Measurements from ENCODE around the gene ACSL3. TPM values are rescaled to one million over a fixed set of nuclear protein-coding genes. Genes with fewer than 3 reads are reported as not detected.

Gene ACSL3
- total RNA-seq, 2 donors from 2014 or later: 116 to 162 TPM

DNA sequence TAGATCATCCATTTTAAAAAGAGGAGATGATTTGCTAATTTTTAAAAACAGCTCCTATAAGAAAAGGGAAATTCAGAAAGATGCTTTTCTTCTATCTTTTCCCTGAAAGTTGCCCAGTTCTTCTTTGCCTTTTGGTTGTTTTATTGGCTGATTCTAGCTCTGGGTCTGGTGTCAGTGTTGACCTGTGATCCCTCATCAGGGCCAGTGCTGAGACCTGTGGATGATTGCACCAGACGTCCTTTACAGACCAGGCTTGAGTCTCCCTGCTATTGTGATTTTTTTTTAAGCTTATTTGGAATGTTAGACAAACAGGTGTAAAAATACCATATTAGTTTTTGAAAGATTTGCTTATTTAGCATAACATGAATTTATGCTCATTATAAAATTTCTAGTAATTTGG, 88.2 kb downstream of the ACSL3 start:
- Histone ChIP-seq H3K4me3 (no peak overlapping the region), H3K36me3 (no peaks in the 10 kb centered on the region), H3K27ac (no peak overlapping the region), H3K9me3 (no peaks in the 10 kb centered on the region), H3K9ac (ENCODE audit: low read depth in 2 of 2, low read length in 2 of 2) (no peak overlapping the region), H3K27me3 (no peaks in the 10 kb centered on the region), H3K4me1 (no peaks in the 10 kb centered on the region)
- no peak for DNase-seq
- intact Hi-C loops (cut with DNase I): no loop called here
- TF ChIP-seq, protein P1, sequence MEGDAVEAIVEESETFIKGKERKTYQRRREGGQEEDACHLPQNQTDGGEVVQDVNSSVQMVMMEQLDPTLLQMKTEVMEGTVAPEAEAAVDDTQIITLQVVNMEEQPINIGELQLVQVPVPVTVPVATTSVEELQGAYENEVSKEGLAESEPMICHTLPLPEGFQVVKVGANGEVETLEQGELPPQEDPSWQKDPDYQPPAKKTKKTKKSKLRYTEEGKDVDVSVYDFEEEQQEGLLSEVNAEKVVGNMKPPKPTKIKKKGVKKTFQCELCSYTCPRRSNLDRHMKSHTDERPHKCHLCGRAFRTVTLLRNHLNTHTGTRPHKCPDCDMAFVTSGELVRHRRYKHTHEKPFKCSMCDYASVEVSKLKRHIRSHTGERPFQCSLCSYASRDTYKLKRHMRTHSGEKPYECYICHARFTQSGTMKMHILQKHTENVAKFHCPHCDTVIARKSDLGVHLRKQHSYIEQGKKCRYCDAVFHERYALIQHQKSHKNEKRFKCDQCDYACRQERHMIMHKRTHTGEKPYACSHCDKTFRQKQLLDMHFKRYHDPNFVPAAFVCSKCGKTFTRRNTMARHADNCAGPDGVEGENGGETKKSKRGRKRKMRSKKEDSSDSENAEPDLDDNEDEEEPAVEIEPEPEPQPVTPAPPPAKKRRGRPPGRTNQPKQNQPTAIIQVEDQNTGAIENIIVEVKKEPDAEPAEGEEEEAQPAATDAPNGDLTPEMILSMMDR (IDR thresholded peaks at IDR 0.05): no peak

DNA sequence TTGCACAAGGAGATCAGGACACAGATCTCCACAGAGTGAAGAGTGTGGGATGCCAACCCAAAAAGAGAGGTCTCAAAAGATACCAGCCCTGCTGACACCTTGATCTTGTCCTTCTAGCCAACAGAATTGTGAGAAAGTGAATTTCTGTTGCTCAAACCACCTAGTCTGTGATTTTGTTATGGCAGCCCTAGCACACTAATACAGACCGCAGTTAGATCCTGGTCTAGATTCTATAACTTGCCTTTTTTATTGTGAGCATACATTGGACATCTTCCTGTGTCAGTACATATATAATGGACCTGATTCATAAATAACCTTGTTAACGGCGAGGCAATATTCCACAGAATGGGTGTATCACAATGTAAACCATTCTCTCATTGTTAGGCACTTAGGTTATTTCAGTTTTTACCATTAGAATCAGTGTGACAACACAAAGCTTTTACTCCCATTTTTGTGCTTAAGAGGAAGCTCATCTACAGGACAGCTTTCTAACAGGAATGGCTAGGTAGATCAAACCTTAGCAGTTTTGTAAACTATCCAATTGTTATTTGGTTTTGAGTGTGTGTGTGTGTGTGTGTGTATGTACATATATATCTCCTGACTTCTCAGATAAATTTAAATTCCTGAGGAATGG, 89.0 kb downstream of the ACSL3 start:
- Histone ChIP-seq H3K4me1 (no peaks in the 10 kb centered on the region), H3K36me3 (no peaks in the 10 kb centered on the region), H3K4me3 (no peak overlapping the region), H3K9ac (ENCODE audit: low read depth in 2 of 2, low read length in 2 of 2) (no peak overlapping the region), H3K27me3 (no peaks in the 10 kb centered on the region), H3K9me3 (no peaks in the 10 kb centered on the region), H3K27ac (no peak overlapping the region)
- TF ChIP-seq, protein P1 (IDR thresholded peaks at IDR 0.05): no peak
- intact Hi-C loops (cut with DNase I): no loop called here
- DNase-seq: no peak

DNA sequence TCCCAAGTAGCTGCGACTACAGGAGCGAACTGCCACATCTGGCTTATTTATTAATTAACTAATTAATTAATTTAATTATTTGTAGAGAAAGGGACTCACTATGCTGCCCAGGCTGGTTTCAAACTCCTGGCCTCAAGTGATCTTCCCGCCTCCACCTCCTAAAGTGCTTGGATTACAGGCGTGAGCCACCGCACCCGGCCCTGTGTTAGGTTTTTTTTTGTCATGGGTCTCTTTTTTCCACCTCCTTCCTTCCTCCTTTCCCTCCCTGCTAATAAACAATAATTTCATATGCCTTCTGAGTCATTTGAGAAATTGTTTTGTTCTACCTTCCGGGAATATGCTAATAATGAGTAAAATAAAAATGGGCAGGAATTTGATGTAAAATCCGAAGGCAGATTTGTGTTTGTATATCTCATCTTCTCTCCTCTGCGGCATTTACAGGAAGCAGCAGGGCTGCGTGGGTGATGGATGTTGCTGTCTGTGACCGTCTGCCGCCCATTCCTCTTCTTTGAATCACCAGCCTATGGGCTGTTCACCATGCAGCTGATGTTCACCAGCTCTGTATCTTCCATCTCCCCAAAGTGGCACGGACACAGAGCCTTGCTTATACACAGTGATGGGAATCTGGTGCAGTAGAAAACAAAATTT, 89.9 kb downstream of the ACSL3 start:
- DNase-seq: no peak
- intact Hi-C loops (cut with DNase I): no loop called here
- Histone ChIP-seq H3K9ac (ENCODE audit: low read depth in 2 of 2, low read length in 2 of 2) (no peak overlapping the region), H3K9me3 (no peaks in the 10 kb centered on the region), H3K27me3 (no peaks in the 10 kb centered on the region), H3K4me3 (no peak overlapping the region), H3K4me1 (no peaks in the 10 kb centered on the region), H3K36me3 (no peaks in the 10 kb centered on the region), H3K27ac (no peak overlapping the region)
- TF ChIP-seq, protein P1 (IDR thresholded peaks at IDR 0.05): no peak

DNA sequence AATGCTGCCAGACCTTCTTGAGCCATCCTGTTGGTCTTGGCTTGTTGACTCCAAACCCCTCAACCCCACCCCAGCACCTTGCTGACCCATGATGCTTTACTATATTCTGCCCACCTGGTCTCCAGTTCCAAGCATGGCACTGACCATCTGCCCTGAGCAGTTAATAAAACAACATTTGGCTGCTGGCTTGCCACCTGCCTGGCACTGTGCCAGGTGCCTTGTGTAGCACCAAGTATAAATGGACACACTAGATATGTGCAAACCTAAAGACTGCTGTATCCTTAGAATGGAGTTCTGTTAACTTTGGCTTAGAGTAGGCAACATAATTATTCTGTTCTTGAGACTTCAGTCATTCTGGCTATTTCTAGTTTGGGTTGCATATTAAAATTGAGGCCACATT, 91.4 kb downstream of the ACSL3 start:
- TF ChIP-seq, protein P1 (IDR thresholded peaks at IDR 0.05): no peak
- intact Hi-C loops (cut with DNase I): no loop called here
- H3K4me1 ChIP-seq: no peaks in the 10 kb centered on the region
- no peak overlapping the region for H3K27ac ChIP-seq
- H3K9ac ChIP-seq (ENCODE audit: low read depth in 2 of 2, low read length in 2 of 2): no peak overlapping the region
- H3K36me3 ChIP-seq: no peaks in the 10 kb centered on the region
- no peaks in the 10 kb centered on the region for H3K27me3 ChIP-seq
- no peak for DNase-seq
- H3K9me3 ChIP-seq: no peaks in the 10 kb centered on the region
- H3K4me3 ChIP-seq: no peak overlapping the region

DNA sequence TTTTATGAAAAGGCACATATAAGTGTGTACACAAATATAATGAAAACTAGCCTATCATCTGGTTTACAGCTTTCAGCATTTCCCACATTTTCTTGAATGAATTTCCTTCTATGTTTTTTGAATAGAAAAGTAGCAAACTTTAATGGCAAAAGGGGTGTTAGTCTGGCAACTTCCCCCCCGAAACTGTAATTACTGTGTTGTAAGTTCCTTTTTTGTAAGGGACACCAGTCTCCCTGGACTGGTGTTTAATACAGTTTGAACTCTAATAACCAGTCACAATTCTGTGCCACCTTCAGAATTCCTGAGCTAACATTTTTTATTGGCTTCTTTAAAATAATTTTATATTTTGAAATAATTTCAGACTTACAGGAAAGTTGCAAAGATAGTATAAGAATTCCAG, 94.2 kb downstream of the ACSL3 start:
- H3K36me3 ChIP-seq: no peaks in the 10 kb centered on the region
- no peak for DNase-seq
- no peaks in the 10 kb centered on the region for H3K9me3 ChIP-seq
- no peaks in the 10 kb centered on the region for H3K27me3 ChIP-seq
- H3K27ac ChIP-seq: no peak overlapping the region
- intact Hi-C loops (cut with DNase I): no loop called here
- no peak overlapping the region for H3K9ac ChIP-seq (ENCODE audit: low read depth in 2 of 2, low read length in 2 of 2)
- TF ChIP-seq, protein P1 (IDR thresholded peaks at IDR 0.05): no peak
- no peak overlapping the region for H3K4me3 ChIP-seq
- no peaks in the 10 kb centered on the region for H3K4me1 ChIP-seq
